PC-9 (cell line): ENCODE measurements around the gene USP13.

Experiments
- CTCF ChIP-seq: fragments of 200-600 bp; sonication (generic); conservative IDR thresholded peaks from 2 replicates; pipeline ENCODE4 v1.6.1; 2017; ENCODE audit warnings: mixed run types, antibody characterized with exemption, mild to moderate bottlenecking, moderate library complexity
- EZH2 ChIP-seq: fragments of 200-600 bp; sonication (generic); IDR thresholded peaks from 2 replicates; pipeline ENCODE4 v1.8.0; 2017; ENCODE audit warnings: antibody characterized with exemption, low read depth

DNA sequence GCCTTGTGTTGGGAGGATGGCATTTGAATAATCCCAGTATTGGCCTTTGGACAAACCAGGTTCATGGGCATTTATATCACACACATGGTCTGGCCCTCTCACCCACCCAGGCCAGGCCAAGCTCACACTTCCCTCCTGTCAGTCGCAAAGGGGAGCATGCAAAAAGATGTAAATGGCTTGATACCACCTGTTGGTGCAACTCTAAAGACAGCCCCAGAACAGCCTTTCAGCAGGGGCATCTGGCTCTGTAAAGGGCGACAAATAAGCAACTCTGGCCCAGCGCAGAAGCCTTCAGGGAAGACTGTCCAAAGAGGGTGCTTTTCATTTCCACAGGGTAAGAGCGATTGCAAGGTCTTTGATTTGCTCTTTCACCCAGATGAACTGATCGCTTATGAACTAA lies 91.8 kb downstream of the USP13 start:
- no peak for TF ChIP-seq CTCF
- TF ChIP-seq EZH2, result no peak
